ENCODE data around the gene ASS1.

The ASS1 gene

DNA sequence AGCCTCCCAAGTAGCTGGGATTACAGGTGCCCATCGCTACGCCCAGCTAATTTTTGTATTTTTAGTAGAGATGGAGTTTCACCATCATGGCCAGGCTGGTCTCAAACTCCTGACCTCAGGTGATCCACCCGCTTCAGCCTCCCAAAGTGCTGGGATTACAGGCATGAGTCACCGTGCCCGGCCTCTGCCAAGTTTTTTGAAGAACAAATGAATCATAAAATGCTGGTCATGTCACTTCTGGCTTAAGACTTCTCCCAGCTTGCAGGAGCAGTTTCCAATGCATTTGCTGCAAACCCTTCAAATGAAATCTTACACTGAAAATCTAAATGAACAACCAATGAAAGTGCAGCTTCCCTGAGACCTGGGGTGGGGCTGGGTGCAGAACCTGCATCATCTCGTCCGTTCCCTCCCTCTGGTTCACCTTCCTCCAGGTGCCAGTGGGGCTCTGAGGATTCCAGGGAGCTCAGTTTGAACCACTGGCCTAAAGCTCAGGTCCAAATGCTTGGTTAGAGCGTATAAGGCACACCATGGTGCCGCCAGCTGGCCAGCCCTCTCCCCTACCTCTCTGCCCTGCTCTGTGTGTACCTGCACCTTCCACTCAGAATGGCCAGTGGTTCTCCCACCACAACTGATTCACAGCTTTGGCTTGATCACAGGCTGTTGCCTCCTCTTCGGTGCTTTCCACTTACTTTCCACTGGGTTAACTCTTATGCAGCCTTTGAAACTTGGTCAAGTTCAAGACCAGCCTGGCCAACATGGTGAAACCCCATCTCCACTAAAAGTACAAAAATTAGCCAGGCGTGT is 94.9 kb downstream of the ASS1 start:
- DNase-seq = no peak

DNA sequence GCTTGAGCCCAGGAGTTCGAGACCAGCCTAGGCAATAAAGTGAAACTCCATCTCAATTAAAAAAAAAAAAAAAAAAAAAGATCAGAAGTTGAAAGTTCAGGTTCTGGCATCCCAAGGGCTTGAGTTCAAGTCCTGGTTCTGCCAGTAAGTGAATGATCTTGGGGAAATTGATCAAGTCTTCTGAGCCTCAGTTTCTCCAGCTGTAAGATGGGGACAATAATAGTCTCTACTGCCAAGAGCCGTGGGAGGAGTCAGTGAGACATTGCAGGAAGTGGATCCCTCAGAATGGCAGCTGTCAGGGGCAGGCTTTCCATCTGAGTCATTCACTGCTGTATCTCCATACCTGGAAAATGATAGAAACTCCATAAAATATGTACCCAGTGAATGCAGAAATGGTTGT is 96.8 kb downstream of the ASS1 start:
- DNase-seq = no peak

DNA sequence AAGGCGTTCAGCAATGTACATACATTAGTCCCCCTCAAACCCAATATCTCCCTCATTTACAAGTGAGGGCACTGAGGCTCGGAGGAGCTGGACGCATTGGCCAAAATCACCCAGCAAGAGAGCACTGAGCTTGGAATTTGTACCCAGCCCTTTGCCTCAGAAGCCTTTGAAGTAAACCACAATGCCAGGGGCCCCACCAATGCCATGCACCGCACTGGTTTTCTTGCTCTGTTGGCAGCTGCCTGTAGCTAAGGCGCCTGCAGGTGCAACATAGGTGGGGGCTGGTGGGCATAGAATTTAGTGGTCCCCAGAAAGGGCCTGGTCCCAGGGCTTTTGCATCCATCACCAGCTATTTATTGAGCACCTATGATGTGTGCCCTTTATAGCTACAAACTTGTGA is 97.3 kb downstream of the ASS1 start:
- no peak for DNase-seq

GRCh38 chr9:130542457-130543228 is 97.9 kb downstream of the ASS1 start:
- DNase-seq = no peak

- no peak for DNase-seq
These were observed 98.6 kb downstream of the ASS1 start for GRCh38 chr9:130543368-130543767.

DNA sequence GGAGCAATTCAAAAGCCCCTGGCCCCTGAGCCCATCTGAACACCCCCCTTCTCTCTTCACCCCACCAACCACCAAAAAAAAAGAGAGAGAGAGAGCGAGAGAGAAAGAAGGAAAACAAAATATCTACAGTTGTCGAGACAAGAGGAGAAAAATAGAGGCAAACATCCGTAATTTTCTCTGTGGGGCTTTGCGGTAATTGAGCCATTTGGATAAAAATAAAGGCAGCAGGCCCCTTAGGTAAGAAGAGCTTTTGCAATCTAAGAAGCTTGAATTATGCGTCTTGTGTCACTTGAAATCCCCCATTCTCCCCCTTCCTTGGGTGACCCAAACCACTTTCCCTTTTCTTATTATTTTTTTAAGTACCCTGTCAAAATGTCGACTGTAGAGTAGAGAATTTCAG is 99.1 kb downstream of the ASS1 start:
- no peak for DNase-seq

GRCh38 chr9:130544364-130544763 is 99.6 kb downstream of the ASS1 start:
- no peak for DNase-seq

DNA sequence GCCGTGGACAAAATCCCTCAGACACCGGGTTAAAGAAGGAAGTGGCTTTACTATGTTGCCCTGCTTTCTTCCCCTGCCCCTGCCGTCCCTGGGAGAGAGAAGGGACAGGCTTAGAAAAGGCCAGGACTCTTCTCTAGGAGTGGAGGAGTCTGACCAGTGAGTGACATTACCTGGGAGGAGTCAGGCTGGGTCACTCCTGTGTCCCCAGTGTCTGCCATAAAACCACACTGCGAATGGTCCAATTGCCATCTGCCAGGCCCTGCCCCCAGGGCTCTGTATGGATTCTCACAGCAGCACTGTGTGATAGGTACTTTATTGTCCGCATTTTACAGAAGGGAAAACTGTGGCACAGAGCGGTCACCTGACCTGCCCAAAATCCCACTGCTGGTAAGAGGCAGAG is 103.3 kb downstream of the ASS1 start:
- no peak for DNase-seq

GRCh38 chr9:130549093-130549735 is 104.5 kb downstream of the ASS1 start:
- peak; percentile 7 for DNase-seq
